ENCODE measurements around the gene ZNF664. TPM values are rescaled to one million over a fixed set of nuclear protein-coding genes. Genes with fewer than 3 reads are reported as not detected.

Gene ZNF664
- total RNA-seq, 1 experiment from 2014 or later: 87.6 TPM

GRCh38 chr12:124000111-124000510, 27.1 kb downstream of the ZNF664 start:
- H3K36me3 ChIP-seq (ENCODE audit: low read depth): peaks cover 5% of the 10 kb centered on the region; the same call in 1 of the 2 replicates
- no peak overlapping the region for H3K4me3 ChIP-seq
- H2AFZ ChIP-seq: no peak overlapping the region
- TF ChIP-seq EZH2 (IDR thresholded peaks at IDR 0.05; ENCODE audit: low read depth): no peak
- TF ChIP-seq CTCF (conservative IDR thresholded peaks at IDR 0.05): no peak
- no peaks in the 10 kb centered on the region for H3K9me3 ChIP-seq (ENCODE audit: insufficient read depth, low read depth)
- H3K27ac ChIP-seq: no peak overlapping the region
- no peaks in the 10 kb centered on the region for H3K27me3 ChIP-seq (ENCODE audit: insufficient read depth, low read depth)
- DNase-seq: no peak
- no peaks in the 10 kb centered on the region for H3K79me2 ChIP-seq (ENCODE audit: low read depth)
- no peaks in the 10 kb centered on the region for H3K9me2 ChIP-seq (ENCODE audit: insufficient read depth)
- peaks cover 12% of the 10 kb centered on the region for H4K20me1 ChIP-seq (ENCODE audit: insufficient read depth)
- H3F3A ChIP-seq (ENCODE audit: insufficient read depth, low read depth): no peaks in the 10 kb centered on the region
- ChIA-PET POLR2A (ENCODE audit: unreplicated experiment) (no interaction called here), CTCF (no interaction called here)
- no peaks in the 10 kb centered on the region for H3K4me1 ChIP-seq (replicated peaks; ENCODE audit: insufficient read depth)
- H3K4me2 ChIP-seq: no peak overlapping the region
- no TSS peak for BruUV-seq (replicated peaks)
- intact Hi-C loops (cut with micrococcal nuclease; ENCODE audit: unreplicated experiment): no loop called here

DNA sequence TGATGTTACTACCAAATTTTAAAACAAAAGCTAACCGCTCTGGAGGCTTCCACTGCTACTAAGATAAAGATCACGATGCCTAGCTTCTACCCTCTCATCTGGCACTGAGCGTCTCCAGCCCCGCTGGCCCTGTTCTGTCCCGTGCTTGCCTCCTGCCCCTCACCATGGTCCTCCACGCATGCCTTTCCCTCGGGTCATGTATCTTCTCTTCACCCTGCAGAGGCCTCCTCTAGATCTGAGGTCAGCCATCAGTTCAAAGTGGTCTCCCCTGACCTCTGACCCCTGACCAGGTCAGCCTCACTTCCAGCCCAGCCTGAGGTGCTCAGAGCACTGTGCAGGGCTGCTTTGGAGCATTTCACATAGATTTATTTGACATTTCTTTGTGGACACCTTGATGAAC, 28.3 kb downstream of the ZNF664 start:
- H3K9me2 ChIP-seq (ENCODE audit: insufficient read depth): no peaks in the 10 kb centered on the region
- no peak overlapping the region for H2AFZ ChIP-seq
- H3K27me3 ChIP-seq (ENCODE audit: insufficient read depth, low read depth): no peaks in the 10 kb centered on the region
- H4K20me1 ChIP-seq (ENCODE audit: insufficient read depth): peaks cover 4% of the 10 kb centered on the region
- ChIA-PET POLR2A (ENCODE audit: unreplicated experiment) (interaction anchor here (0.6 kb wide), 1 partner anchor 128 kb away, joined by 10 read pairs; no protein-coding TSS in a partner anchor), CTCF (no interaction called here)
- no peak overlapping the region for H3K4me2 ChIP-seq
- no peaks in the 10 kb centered on the region for H3K79me2 ChIP-seq (ENCODE audit: low read depth)
- H3K4me3 ChIP-seq: no peak overlapping the region
- TF ChIP-seq CTCF (conservative IDR thresholded peaks at IDR 0.05) (no peak), EZH2 (IDR thresholded peaks at IDR 0.05; ENCODE audit: low read depth) (no peak)
- H3F3A ChIP-seq (ENCODE audit: insufficient read depth, low read depth): no peaks in the 10 kb centered on the region
- intact Hi-C loops (cut with micrococcal nuclease; ENCODE audit: unreplicated experiment): no loop called here
- no peaks in the 10 kb centered on the region for H3K9me3 ChIP-seq (ENCODE audit: insufficient read depth, low read depth)
- H3K36me3 ChIP-seq (ENCODE audit: low read depth): peaks cover 5% of the 10 kb centered on the region; the same call in 1 of the 2 replicates
- H3K4me1 ChIP-seq (replicated peaks; ENCODE audit: insufficient read depth): no peaks in the 10 kb centered on the region
- no TSS peak for BruUV-seq (replicated peaks)
- no peak overlapping the region for H3K27ac ChIP-seq
- DNase-seq: no peak

DNA sequence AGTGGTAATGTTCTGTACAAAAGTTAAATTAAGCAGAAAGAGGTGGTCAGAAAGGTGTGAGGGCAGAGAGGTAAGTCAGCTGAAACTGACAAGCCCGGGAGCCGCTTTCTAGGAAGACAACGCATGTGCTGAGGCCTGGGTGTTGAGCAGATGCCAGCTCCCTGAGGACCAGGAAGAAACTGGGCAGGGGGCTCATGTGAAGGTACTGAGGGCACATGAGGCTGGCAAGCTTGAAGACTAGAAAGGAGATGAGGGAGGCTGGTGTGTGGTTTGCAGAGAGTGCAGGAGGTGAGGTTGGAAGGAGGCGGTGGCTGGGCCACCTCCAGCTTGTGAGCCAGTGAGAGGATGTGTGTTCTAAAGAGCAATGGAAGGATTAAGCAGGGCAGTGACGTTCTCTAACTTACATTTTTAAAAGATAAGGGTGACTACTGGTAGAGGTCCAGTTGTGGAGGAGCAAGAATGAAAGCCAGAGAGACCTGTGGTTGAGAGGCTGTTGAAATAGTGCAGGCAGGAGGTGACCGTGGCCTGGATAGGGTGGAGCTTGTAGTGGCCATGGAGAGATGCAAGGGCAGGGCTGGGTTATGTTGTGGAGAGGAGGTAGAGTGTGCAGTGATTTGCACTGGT, 29.1 kb downstream of the ZNF664 start:
- ChIA-PET POLR2A (ENCODE audit: unreplicated experiment) (no interaction called here), CTCF (no interaction called here)
- H3K4me2 ChIP-seq: no peak overlapping the region
- H3F3A ChIP-seq (ENCODE audit: insufficient read depth, low read depth): no peaks in the 10 kb centered on the region
- H2AFZ ChIP-seq: no peak overlapping the region
- H3K79me2 ChIP-seq (ENCODE audit: low read depth): no peaks in the 10 kb centered on the region
- H3K36me3 ChIP-seq (ENCODE audit: low read depth): peaks cover 5% of the 10 kb centered on the region; the same call in 1 of the 2 replicates
- no peaks in the 10 kb centered on the region for H3K9me2 ChIP-seq (ENCODE audit: insufficient read depth)
- H3K9me3 ChIP-seq (ENCODE audit: insufficient read depth, low read depth): no peaks in the 10 kb centered on the region
- DNase-seq: no peak
- no peak overlapping the region for H3K4me3 ChIP-seq
- TF ChIP-seq EZH2 (IDR thresholded peaks at IDR 0.05; ENCODE audit: low read depth): no peak
- no peak for TF ChIP-seq CTCF (conservative IDR thresholded peaks at IDR 0.05)
- peaks cover 4% of the 10 kb centered on the region for H4K20me1 ChIP-seq (ENCODE audit: insufficient read depth)
- intact Hi-C loops (cut with micrococcal nuclease; ENCODE audit: unreplicated experiment): no loop called here
- no peak overlapping the region for H3K27ac ChIP-seq
- H3K27me3 ChIP-seq (ENCODE audit: insufficient read depth, low read depth): no peaks in the 10 kb centered on the region
- H3K4me1 ChIP-seq (replicated peaks; ENCODE audit: insufficient read depth): no peaks in the 10 kb centered on the region
- BruUV-seq (replicated peaks): no TSS peak
